ENCODE data around the gene PABPC4L. TPM values are rescaled to one million over a fixed set of nuclear protein-coding genes. Genes with fewer than 3 reads are reported as not detected.

Gene PABPC4L
- 0.17 TPM in 1 of 2 replicates, not detected in the other for polyA plus RNA-seq

GRCh38 chr4:134201216-134202161, at the start of gene PABPC4L:
Gene PABPC4L, minus strand, starts transcription at chr4:134201789. Its CDS starts 770 bp downstream, at chr4:134201019.

